B cell (primary cell): ENCODE measurements around the gene CHD8. TPM values are rescaled to one million over a fixed set of nuclear protein-coding genes. Genes with fewer than 3 reads are reported as not detected.

ENCODE experiments used
- ATAC-seq: fragments of 200-7000 bp; cut with Tn5 transposase; one replicate; pipeline ENCODE4 v1.10.0; 2021; ENCODE audit warnings: low read depth, mild to moderate bottlenecking, moderate number of reproducible peaks, moderate library complexity
- CTCF ChIA-PET: fragments of 350-600 bp; sonication (Branson Sonifier 250); formaldehyde crosslinking; loops from one replicate; lab custom pipeline; 2021; ENCODE audit warnings: antibody characterized with exemption, inconsistent platforms; lab: Charles Lee
- POLR2A ChIA-PET: fragments of 350-600 bp; sonication (Branson Sonifier 250); formaldehyde crosslinking; loops from one replicate; lab custom pipeline; 2021; ENCODE audit warnings: antibody characterized with exemption; lab: Charles Lee
- DNase-seq: peaks from one replicate; pipeline ENCODE4 v3.0.0; 2013
- H2AFZ ChIP-seq: 2 replicates; pipeline ENCODE4 v1.6.1; 2012; ENCODE audit warnings: mild to moderate bottlenecking, low read depth, low read length; ENCODE audit not compliant: insufficient read depth, poor library complexity, severe bottlenecking
- H3K27ac ChIP-seq, 2 donors: 1 replicate in 1 of 2; 2 replicates in 1 of 2; pipeline ENCODE4 v1.5.1; 2012 to 2013; ENCODE audit warnings: low read length in 2 of 2, mild to moderate bottlenecking in 2 of 2, moderate library complexity in 1 of 2
- H3K27me3 ChIP-seq, 4 experiments: fragments of 200-600 bp in 1 of 4; sonication (generic) in 1 of 4; replicated peaks in 1 of 4; 1 replicate in 2 of 4; 2 replicates in 2 of 4; pipeline versions ENCODE4 v1.6.1 to v1.7.0; 2013 to 2016; ENCODE audit warnings: low read length in 3 of 4, mild to moderate bottlenecking in 2 of 4, mixed read lengths in 1 of 4, moderate library complexity in 1 of 4; ENCODE audit not compliant: insufficient read depth in 4 of 4, control insufficient read depth in 3 of 4; ENCODE audit errors: control extremely low read depth in 1 of 4
- H3K36me3 ChIP-seq, 2 experiments: replicated peaks in 1 of 2; 1 replicate in 1 of 2; 2 replicates in 1 of 2; pipeline versions ENCODE4 v1.6.1 to v1.7.1; 2013; ENCODE audit warnings: low read length in 1 of 2; ENCODE audit not compliant: insufficient read depth in 2 of 2, control insufficient read depth in 1 of 2; ENCODE audit errors: control extremely low read depth in 1 of 2, extremely low read depth in 1 of 2
- H3K4me1 ChIP-seq, 2 donors: fragments of 200-600 bp in 1 of 2; sonication (generic) in 1 of 2; 1 replicate in 1 of 2; 2 replicates in 1 of 2; pipeline versions ENCODE4 v1.5.1 to v1.6.1; 2013 to 2017; ENCODE audit warnings: low read length in 2 of 2; ENCODE audit not compliant: control insufficient read depth in 2 of 2, insufficient read depth in 2 of 2
- H3K4me2 ChIP-seq: replicated peaks from 2 replicates; pipeline ENCODE3; 2012; ENCODE audit warnings: mild to moderate bottlenecking, low read depth, low read length; ENCODE audit not compliant: poor library complexity, severe bottlenecking
- H3K4me3 ChIP-seq, 5 experiments: fragments of 200-600 bp in 1 of 5; sonication (generic) in 1 of 5; 1 replicate in 3 of 5; 2 replicates in 2 of 5; pipeline versions ENCODE4 v1.5.1 to v1.7.0; 2011 to 2016; ENCODE audit warnings: low read length in 4 of 5, mild to moderate bottlenecking in 4 of 5, low read depth in 2 of 5, control low read depth in 1 of 5, moderate library complexity in 1 of 5; ENCODE audit not compliant: insufficient read depth in 1 of 5; ENCODE audit errors: control extremely low read depth in 1 of 5, extremely low read depth in 1 of 5
- H3K79me2 ChIP-seq: fragments of 200-600 bp; sonication (generic); one replicate; pipeline ENCODE4 v1.6.0; 2016; ENCODE audit warnings: low read length; ENCODE audit not compliant: control insufficient read depth, insufficient read depth
- H3K9ac ChIP-seq: fragments of 200-600 bp; sonication (generic); 2 replicates; pipeline ENCODE4 v1.6.1; 2017; ENCODE audit warnings: mild to moderate bottlenecking, low read length, moderate library complexity
- H3K9me3 ChIP-seq, 3 donors: one replicate each; pipeline versions ENCODE4 v1.6.1 to v1.7.1; 2013; ENCODE audit warnings: low read length in 2 of 3; ENCODE audit not compliant: control insufficient read depth in 2 of 3, insufficient read depth in 1 of 3; ENCODE audit errors: control extremely low read depth in 1 of 3
- H4K20me1 ChIP-seq: 2 replicates; pipeline ENCODE4 v1.6.0; 2012; ENCODE audit warnings: mild to moderate bottlenecking, low read length; ENCODE audit not compliant: insufficient read depth, control insufficient read depth, poor library complexity, severe bottlenecking
- H3K27ac Mint-ChIP-seq: one replicate; pipeline ENCODE4 v1.8.0; 2021; ENCODE audit warnings: mixed read lengths
- H3K27me3 Mint-ChIP-seq: one replicate; pipeline ENCODE4 v1.8.0; 2021; ENCODE audit warnings: mixed read lengths
- H3K4me1 Mint-ChIP-seq: one replicate; pipeline ENCODE4 v1.8.0; 2021; ENCODE audit warnings: mixed read lengths
- H3K4me3 Mint-ChIP-seq: one replicate; pipeline ENCODE4 v1.8.0; 2021; ENCODE audit warnings: mixed read lengths
- H3K9me3 Mint-ChIP-seq: one replicate; pipeline ENCODE4 v1.8.0; 2022; ENCODE audit warnings: mixed read lengths; ENCODE audit not compliant: insufficient read depth
- EZH2 ChIP-seq: IDR thresholded peaks from 2 replicates; pipeline ENCODE4 v1.6.1; 2012; ENCODE audit warnings: borderline replicate concordance, low read depth, mild to moderate bottlenecking, moderate library complexity, low read length; ENCODE audit not compliant: insufficient read depth, poor library complexity, severe bottlenecking
- WGBS: methylation state at CpG from one replicate; pipeline ENCODE4 v1.1.5; 2013; ENCODE audit warnings: missing lambda C conversion rate; ENCODE audit not compliant: insufficient coverage; 5-methylcytosine and 5-hydroxymethylcytosine counted together
- intact Hi-C: fragments of 100-400 bp; cut with micrococcal nuclease; formaldehyde crosslinking; loops from one replicate; pipeline ENCODE4 v1.10.0; 2022
- polyA plus RNA-seq: library from polyadenylated mRNA; depleted of rRNA; stranded (reverse); fragments of >200 nt; gene quantifications from 2 replicates; pipeline ENCODE4 v1.2.3, GENCODE V29; 2012
- total RNA-seq, 2 donors: library from RNA; stranded (reverse); fragments of 120-200 nt in 1 of 2; gene quantifications; 1 replicate in 1 of 2; 2 replicates in 1 of 2; pipeline versions ENCODE4 v1.2.3 to v1.2.4, GENCODE V29; 2013 to 2022
- TF ChIP-seq, protein P1 (sequence below): fragments of 200-600 bp; IDR thresholded peaks from one replicate; pipeline ENCODE4 v1.8.0; 2022; ENCODE audit warnings: antibody characterized with exemption, mild to moderate bottlenecking

CHD8 gene
- total and polyA plus RNA-seq, 2 donors (not counting 1 experiment from before 2014, with no cell fraction given): 43.5 to 155 TPM

GRCh38 chr14:21356511-21356910, 99.4 kb downstream of the CHD8 start:
- Histone ChIP-seq H3K9me3 (peaks cover 0 to 5% (median 0%) of the 10 kb centered on the region in 3 donors), H3K36me3 (peaks cover 13 to 88% of the 10 kb centered on the region in 2 experiments), H2AFZ (no peak overlapping the region), H3K79me2 (no peaks in the 10 kb centered on the region), H3K4me2 (no peak overlapping the region), H4K20me1 (no peaks in the 10 kb centered on the region), H3K9ac (no peak overlapping the region), H3K27me3 (no peaks in the 10 kb centered on the region), H3K27ac (no peak overlapping the region), H3K4me3 (no peak overlapping the region), H3K4me1 (peaks cover 10 to 11% of the 10 kb centered on the region in 2 donors)
- no peak for DNase-seq
- intact Hi-C loops: no loop called here
- Mint-ChIP-seq H3K9me3 (peaks cover 5% of the 10 kb centered on the region), H3K27me3 (no peaks in the 10 kb centered on the region), H3K27ac (no peak overlapping the region), H3K4me1 (peaks cover 13% of the 10 kb centered on the region), H3K4me3 (no peak overlapping the region)
- 98% methylated on average over 4 of the region's 4 CpGs for WGBS
- no peak for ATAC-seq
- ChIA-PET CTCF (no interaction called here), POLR2A (no interaction called here)
- no peak for TF ChIP-seq EZH2
- TF ChIP-seq, protein P1, sequence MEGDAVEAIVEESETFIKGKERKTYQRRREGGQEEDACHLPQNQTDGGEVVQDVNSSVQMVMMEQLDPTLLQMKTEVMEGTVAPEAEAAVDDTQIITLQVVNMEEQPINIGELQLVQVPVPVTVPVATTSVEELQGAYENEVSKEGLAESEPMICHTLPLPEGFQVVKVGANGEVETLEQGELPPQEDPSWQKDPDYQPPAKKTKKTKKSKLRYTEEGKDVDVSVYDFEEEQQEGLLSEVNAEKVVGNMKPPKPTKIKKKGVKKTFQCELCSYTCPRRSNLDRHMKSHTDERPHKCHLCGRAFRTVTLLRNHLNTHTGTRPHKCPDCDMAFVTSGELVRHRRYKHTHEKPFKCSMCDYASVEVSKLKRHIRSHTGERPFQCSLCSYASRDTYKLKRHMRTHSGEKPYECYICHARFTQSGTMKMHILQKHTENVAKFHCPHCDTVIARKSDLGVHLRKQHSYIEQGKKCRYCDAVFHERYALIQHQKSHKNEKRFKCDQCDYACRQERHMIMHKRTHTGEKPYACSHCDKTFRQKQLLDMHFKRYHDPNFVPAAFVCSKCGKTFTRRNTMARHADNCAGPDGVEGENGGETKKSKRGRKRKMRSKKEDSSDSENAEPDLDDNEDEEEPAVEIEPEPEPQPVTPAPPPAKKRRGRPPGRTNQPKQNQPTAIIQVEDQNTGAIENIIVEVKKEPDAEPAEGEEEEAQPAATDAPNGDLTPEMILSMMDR: no peak

DNA sequence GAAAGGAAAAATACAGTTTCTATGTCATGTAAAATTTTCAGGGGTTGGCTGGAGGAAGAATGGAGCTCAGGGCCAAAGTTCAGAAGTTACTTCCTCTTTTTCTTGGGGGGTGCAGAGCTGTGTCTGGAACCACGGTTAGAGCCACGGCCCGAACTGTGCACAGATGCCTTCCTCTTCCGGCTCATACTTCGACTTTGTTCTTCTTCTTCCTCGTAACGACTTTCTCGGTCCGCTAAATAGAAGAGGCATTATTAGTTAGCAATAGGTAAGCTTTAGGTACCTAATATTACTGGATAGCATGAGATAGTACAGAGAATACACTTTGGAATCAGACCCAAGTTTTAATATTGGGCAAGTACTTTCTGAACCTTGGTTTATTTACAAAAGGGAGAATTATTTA, 103.3 kb downstream of the CHD8 start:
- peak; percentile 97 for ATAC-seq
- H3K27me3 ChIP-seq: no peaks in the 10 kb centered on the region

More for the DNA sequence above, 103.3 kb downstream of the CHD8 start:
- no peaks in the 10 kb centered on the region for H3K79me2 ChIP-seq
- H3K4me1 Mint-ChIP-seq: peaks cover 17% of the 10 kb centered on the region
- POLR2A ChIA-PET: no interaction called here
- peak overlapping the region; percentile 54 for H2AFZ ChIP-seq
- WGBS: no CpG with 5 or more reads among the region's 9 CpGs
- no peak overlapping the region for H3K4me3 ChIP-seq
- H3K4me1 ChIP-seq: peaks cover 10 to 11% of the 10 kb centered on the region in 2 donors
- H3K27me3 Mint-ChIP-seq: no peaks in the 10 kb centered on the region
- H3K9ac ChIP-seq: no peak overlapping the region
- peak overlapping the region; percentile 62 to 73 for H3K27ac ChIP-seq
- TF ChIP-seq, protein P1: no peak
- TF ChIP-seq EZH2: no peak
- peak; percentile 81 for DNase-seq
- H4K20me1 ChIP-seq: no peaks in the 10 kb centered on the region
- peak overlapping the region; percentile 38 for H3K4me3 Mint-ChIP-seq
- H3K9me3 Mint-ChIP-seq: peaks cover 5% of the 10 kb centered on the region
- CTCF ChIA-PET: interaction anchor here (1.5 kb wide), 1 partner anchor 16 kb away, joined by 3 read pairs; no protein-coding TSS in a partner anchor
- intact Hi-C loops: loop anchor here (1.0 to 2.0 kb wide), 3 partner anchors 32 to 83 kb away; partner anchors contain the start of genes HNRNPC and SUPT16H
- H3K9me3 ChIP-seq: peaks cover 0 to 5% (median 0%) of the 10 kb centered on the region in 3 donors
- peak overlapping the region; percentile 47 for H3K4me2 ChIP-seq
- peak overlapping the region; percentile 83 for H3K27ac Mint-ChIP-seq
- H3K36me3 ChIP-seq: peaks cover 7 to 61% of the 10 kb centered on the region in 2 experiments
